Neural progenitor cell (in vitro differentiated cells): ENCODE results near the gene PRDM4.

Experiments
- EZH2phosphoT487 ChIP-seq: fragments of 200-600 bp; sonication (generic); IDR thresholded peaks from 2 replicates; pipeline ENCODE4 v1.6.1; 2017; ENCODE audit warnings: antibody characterized with exemption
- TF ChIP-seq, protein P1 (sequence below): fragments of 200-600 bp; sonication (generic); IDR thresholded peaks from 2 replicates; pipeline ENCODE4 v1.5.1; 2017; ENCODE audit warnings: antibody characterized with exemption, mild to moderate bottlenecking

DNA sequence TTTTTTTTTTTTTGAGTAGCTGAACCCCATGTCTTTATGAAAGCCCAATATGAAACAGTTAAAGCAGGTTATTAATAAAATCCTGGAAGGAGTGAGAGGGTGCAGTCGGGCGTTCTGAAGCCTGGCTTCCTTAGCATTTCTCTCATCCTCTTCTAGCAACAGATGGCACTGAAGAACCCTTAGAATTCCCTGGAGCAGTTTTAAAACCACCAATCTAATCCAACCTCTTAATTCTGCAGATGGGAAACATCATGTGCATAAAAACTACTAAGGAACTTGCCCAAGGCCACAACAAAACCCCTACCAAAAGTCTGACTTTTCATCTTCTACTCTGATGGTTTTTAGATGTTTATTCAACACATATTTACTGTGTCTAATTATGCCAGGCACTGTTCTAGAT, 25.2 kb downstream of the PRDM4 start:
- TF ChIP-seq, protein P1, sequence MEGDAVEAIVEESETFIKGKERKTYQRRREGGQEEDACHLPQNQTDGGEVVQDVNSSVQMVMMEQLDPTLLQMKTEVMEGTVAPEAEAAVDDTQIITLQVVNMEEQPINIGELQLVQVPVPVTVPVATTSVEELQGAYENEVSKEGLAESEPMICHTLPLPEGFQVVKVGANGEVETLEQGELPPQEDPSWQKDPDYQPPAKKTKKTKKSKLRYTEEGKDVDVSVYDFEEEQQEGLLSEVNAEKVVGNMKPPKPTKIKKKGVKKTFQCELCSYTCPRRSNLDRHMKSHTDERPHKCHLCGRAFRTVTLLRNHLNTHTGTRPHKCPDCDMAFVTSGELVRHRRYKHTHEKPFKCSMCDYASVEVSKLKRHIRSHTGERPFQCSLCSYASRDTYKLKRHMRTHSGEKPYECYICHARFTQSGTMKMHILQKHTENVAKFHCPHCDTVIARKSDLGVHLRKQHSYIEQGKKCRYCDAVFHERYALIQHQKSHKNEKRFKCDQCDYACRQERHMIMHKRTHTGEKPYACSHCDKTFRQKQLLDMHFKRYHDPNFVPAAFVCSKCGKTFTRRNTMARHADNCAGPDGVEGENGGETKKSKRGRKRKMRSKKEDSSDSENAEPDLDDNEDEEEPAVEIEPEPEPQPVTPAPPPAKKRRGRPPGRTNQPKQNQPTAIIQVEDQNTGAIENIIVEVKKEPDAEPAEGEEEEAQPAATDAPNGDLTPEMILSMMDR = no peak
- TF ChIP-seq EZH2phosphoT487 = no peak
